Activated CD8-positive, alpha-beta memory T cell treated with anti-CD3 and anti-CD28 coated beads, Interleukin-2, amount 50 U/mL, for 1 hour (primary cell): Measurements from ENCODE around the gene INPP4B.
"Not testable (repeated sequence)": the region's sequence is repeated elsewhere in the genome, so short reads cannot be mapped to it uniquely, and the experiment has no call there.

Experiments
- DNase-seq: peaks from one replicate; pipeline ENCODE4 v3.0.0-alpha.2; 2020; ENCODE audit errors: extremely low read depth

Gene INPP4B

DNA sequence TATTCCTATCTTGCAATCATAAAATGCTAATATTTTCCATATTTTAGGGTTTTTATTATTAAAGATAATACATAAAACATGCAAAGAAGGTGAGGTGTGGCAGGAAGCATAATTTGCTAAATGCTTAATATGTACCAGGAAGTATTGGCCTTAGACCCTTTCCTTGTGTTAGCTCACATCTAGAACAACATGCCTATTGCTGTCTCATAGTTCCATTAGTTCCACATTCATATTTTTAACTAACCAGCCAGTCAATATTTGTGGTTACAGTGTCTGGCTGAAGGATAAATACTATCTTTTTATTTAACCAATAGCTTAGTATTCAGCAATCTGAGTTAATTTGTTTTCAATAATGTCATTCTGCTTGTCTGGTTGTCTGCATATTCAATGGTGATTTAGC is 432.6 kb downstream of the INPP4B start:
- DNase-seq: no peak

DNA sequence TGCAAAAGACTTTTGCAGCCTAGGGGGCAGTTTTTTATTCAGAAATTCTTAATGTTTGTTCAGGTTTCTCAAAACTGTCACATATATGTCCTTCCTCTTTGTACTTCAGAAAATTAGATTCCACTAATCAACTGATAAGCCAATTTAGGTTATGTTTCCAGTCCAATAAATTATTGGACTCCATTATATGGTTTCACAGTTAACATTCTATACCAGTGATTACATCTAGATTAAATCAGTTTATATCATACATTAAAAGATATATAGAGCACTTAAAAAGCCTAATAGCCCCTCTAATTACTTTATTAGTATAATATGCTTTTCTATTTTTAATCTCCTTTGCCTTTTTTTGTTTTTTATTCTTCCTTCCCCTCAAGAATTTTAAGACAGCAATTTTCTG is 434.1 kb downstream of the INPP4B start:
- DNase-seq: no peak

- no peak for DNase-seq
Measured at GRCh38 chr4:142408003-142408441, 438.1 kb downstream of the INPP4B start.

GRCh38 chr4:142407596-142407995 is 438.5 kb downstream of the INPP4B start:
- DNase-seq: no peak

DNA sequence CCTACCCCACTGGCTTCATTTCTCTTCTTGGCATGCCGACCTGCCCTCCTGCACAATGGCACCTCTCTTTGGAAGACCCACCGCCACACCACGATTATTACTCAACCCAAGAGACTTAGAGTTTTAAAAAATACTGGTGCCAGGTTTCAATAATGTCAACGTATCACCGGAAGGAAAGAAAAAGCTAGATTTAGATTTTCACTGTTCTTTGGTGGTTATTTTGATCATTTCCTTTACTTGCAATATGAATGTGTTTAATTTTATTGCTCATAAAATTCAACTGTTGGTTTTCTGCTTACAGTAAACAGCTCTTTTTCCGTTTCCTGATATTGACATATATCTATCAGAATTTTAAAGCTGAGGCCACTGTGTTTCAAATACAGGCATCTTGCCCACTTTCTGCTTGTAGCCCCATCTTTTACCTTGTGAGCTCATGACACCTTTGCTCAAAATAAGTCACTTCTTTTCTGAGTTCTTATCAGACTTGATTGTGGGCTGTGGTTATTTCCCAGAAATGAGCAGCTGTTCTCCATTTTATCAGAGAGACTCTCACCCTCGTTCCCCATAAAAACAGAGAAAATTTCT is 439.1 kb downstream of the INPP4B start:
- DNase-seq: no peak

DNA sequence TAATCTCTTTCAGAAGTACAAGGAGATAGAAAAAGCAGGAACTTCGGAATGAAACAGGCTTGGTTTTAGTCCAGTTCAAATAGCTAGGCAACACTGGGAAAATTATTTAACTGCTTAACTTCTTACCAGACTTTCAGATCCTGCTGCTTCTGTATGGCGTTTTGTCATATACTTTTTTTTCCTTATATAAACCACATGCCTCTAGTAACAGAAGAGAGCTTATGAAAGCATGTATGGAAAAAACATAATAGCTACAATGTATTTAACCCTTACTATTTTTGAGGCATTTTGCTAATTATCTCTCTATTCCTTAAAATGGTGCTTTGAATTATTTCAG is 439.6 kb downstream of the INPP4B start:
- no peak for DNase-seq

- DNase-seq: no peak
Measured at GRCh38 chr4:142405695-142406498, 440.2 kb downstream of the INPP4B start.

- DNase-seq: no peak
Measured at GRCh38 chr4:142405021-142405694, 440.9 kb downstream of the INPP4B start.

- no peak for DNase-seq
Measured at GRCh38 chr4:142404191-142404611, 441.9 kb downstream of the INPP4B start.

DNA sequence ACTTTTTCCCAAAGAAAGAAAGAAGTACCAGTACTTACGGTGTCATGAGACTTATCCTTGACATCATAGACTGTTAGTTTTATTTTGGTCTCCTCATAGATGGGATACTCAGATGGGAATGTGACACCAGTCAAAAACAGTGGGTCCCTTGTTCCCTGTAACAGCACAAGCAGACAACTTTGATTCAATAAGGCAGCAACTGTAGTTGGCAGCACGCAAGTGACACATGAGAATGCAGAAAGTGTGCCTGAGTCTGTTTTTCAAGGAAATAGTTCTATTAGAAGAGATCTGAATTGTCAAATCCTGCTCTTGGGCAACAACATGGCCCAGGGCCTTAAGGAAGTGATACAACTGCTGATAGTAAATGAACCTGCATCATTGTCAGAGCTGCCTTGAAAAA is 443.2 kb downstream of the INPP4B start:
- DNase-seq: no peak

DNA sequence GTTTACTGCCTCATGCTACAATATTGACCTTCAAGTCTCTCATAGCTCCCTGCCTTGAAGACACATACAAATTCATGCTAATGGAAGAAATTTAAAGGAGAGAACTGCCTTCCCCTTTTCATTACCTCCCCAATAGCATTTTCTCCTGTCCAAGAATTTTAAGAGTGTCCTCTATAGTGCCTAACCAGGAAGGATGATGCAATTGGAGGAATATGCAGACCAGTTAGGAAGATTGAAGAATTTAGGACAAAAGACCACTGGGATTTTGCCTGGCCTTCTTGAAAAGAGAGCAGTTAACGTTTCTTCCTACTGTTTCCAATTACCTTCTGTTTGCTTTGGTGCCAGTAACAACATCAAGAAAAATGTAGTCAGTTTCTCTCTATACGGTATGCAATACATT is 443.9 kb downstream of the INPP4B start:
- DNase-seq: no peak

DNA sequence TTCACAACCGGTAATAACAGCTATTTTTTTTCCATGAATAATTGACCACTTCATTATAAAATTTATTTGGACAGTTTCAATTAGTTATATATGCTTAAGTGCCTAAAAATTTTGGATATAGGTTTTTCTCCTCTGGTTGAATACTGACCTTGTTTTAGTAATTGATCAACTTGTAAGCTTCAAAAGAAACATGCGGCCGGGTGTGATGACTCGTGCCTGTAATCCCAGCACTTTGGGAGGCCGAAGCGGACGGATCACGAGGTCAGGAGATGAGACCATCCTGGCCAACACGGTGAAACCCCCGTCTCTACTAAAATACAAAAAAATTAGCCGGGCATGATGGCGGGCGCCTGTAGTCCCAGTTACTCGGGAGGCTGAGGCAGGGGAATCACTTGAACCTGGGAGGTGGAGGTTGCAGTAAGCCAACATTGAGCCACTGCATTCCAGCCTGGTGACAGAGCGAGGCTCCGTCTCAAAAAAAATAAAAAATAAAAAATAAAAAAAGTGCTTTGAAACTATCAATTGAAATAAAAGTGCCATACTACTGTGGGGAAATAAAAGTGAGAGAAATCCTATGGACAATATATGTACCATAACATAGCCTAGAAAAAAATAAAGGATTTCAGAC is 448.6 kb downstream of the INPP4B start:
- DNase-seq: not testable (repeated sequence)

DNA sequence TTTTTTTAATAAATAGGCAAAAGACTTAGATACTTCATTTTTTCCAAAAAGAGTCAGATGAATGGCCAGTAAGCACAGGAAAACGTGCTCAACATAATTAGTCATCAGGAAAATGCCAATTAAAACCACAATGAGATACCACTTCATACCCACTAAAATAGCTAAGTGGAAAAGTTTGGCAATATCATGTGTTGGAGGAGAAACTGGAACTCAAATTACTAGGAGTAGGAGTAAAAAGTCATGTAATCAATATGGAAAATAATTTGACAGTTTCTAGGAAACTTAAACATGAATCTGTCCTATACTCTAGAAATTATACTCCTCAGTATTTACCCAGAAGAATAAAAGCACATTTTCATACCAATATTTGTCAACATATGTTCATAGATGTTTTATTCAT is 449.8 kb downstream of the INPP4B start:
- no peak for DNase-seq

DNA sequence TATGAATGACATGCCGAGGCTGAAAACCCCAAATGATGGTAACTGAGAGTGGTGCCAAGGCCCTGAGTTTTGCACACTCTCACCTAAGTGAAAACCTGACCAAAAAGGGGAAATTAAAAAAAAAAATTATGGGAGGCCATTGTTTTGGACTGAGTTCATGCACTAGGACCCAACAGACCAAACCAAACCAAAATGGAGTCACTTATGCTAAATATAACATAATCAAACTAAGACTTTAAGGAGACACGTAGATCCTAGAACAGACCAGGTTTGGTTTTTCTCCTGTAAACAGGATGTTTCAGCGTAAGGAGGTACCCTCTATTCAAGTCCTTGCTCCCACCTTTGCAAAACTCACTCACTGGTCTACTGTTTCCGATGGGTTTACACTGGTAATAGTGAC is 453.0 kb downstream of the INPP4B start:
- no peak for DNase-seq

GRCh38 chr4:142386856-142387255 is 459.2 kb downstream of the INPP4B start:
- DNase-seq: no peak

DNA sequence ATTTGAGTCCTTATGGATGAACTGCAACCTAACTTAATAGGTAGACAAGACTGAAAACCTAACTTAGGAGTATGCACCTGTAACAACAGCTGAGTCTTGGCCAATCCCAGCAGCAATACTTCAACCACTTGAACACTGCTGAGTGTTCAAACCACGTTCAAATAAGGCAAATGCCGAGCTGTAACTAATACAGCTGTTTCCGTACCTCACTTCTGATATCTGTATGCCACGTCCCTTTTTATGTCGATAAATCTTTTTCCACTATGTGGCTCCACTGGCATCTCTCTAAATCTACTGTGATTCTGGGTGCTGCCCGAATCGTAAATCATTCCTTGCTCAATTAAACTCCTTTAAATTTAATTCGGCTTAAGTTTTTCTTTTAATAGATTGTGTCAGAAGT is 459.7 kb downstream of the INPP4B start:
- DNase-seq: no peak

DNA sequence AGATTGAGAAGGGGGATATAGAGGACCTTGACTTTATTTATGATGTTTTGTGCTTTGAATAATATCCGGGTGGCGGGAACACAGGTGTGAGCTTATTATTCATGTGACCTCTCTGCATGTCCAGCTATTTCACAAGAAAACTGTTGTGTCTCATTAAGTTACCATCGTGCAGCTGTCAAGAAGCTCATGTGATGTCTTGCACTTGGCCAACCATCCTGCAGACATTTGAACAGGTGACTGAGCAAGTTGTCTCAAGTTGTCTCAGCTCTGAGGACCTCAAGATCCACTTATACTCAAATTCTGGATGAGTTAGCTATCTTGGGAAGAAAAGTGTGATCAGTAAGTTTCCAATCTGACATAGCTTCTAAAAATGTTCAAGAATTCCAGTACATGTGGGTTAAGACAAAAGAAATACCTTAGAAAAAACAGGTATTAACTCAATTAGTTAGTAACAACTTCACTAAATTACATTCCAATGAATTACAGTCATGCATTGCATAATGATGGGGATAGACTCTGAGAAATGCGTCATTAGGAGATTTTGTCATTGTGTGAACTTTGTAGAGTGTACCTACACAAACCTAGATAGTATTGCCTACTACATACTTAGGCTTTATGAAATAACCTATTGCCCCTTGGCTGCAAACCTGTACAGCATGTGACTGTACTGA is 462.2 kb downstream of the INPP4B start:
- no peak for DNase-seq

DNA sequence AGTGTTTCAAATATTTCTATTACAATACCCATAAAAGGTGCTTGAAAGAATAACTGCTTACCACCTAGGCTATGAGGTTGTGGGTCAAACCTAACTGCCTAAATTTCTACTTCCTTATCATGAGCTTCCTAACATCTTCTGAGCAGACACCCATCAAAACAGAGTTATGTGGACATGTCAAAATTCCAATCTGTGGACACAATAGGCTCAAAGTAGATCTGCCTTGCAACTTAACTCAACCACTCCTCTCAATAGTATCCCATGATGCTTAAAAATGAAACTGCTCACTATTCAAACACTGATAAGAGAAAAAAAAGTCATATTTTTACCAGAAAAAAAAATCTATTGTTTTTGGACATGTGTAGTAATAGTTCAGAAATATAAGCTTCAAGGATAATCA is 462.7 kb downstream of the INPP4B start:
- no peak for DNase-seq

DNA sequence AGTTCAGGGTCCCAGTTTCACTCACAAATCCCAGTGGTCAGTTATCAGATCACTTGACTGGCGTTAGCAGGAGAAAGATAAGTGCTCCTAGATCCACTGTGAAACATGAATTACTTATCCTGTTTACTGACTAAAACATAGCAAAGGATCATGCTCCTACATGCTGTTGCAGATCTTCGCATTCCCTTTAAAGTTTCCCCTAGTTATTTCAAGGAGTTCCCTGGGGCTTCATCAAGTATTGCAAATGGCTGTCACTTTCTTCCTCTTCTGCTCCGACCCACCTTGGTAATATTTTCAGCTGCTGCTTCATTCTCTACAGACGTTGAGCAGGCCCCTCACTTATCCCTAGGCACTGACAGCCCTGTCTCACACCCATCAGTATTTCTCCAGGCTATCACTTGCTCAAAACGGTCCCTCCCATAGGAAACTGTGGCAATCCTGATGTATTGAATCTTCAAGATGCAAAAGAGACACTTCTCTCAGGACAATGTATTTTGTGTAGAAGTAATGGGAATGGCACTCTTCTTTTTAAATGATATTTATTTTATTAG is 466.0 kb downstream of the INPP4B start:
- no peak for DNase-seq

GRCh38 chr4:142379277-142380051 is 466.6 kb downstream of the INPP4B start:
- DNase-seq: no peak

GRCh38 chr4:142378179-142378578 is 467.9 kb downstream of the INPP4B start:
- DNase-seq: no peak
